Endometrium (tissue), 2 donors: ENCODE results near the gene CABLES1.

Experiments used
- FAIRE-seq: peaks from 2 replicates; lab custom pipeline; 2012; peaks lifted over from hg19 to GRCh38; lab: Jason Lieb, UNC
- donor health status: control.
- donor health status: control.

Gene CABLES1

GRCh38 chr18:23113576-23113975 is 21.7 kb upstream of the CABLES1 start:
- FAIRE-seq, result no peak

- FAIRE-seq, result no peak
Observed at GRCh38 chr18:23114171-23114881, 21.0 kb upstream of the CABLES1 start.

- FAIRE-seq, result no peak
Observed at GRCh38 chr18:23114911-23115310, 20.4 kb upstream of the CABLES1 start.

GRCh38 chr18:23115683-23116096 is 19.6 kb upstream of the CABLES1 start:
- no peak for FAIRE-seq

- no peak for FAIRE-seq
Observed at GRCh38 chr18:23121133-23121532, 14.2 kb upstream of the CABLES1 start.

GRCh38 chr18:23122334-23123229 is 12.7 kb upstream of the CABLES1 start:
- FAIRE-seq, result no peak

GRCh38 chr18:23126376-23127056 is 8.8 kb upstream of the CABLES1 start:
- no peak for FAIRE-seq

GRCh38 chr18:23127090-23127489 is 8.2 kb upstream of the CABLES1 start:
- FAIRE-seq, result no peak

- no peak for FAIRE-seq
Observed at GRCh38 chr18:23129355-23130002, 5.8 kb upstream of the CABLES1 start.

GRCh38 chr18:23131693-23132319 is 3.5 kb upstream of the CABLES1 start:
- FAIRE-seq, result peak; percentile 72

GRCh38 chr18:23133860-23134779 is 1.2 kb upstream of the CABLES1 start:
- FAIRE-seq, result no peak

GRCh38 chr18:23135550-23136325 is 453 bp downstream of the CABLES1 start:
- no peak for FAIRE-seq

- FAIRE-seq, result no peak
Observed at GRCh38 chr18:23136326-23137096, 1.2 kb downstream of the CABLES1 start.

- no peak for FAIRE-seq
Observed at GRCh38 chr18:23137097-23137635, 1.9 kb downstream of the CABLES1 start.

GRCh38 chr18:23137788-23138216 is 2.5 kb downstream of the CABLES1 start:
- no peak for FAIRE-seq

- no peak for FAIRE-seq
Observed at GRCh38 chr18:23138471-23138870, 3.2 kb downstream of the CABLES1 start.

- FAIRE-seq, result no peak
Observed at GRCh38 chr18:23141104-23141999, 6.1 kb downstream of the CABLES1 start.
